Natural killer cell (primary cell): ENCODE measurements around the gene CLEC3B. TPM values are rescaled to one million over a fixed set of nuclear protein-coding genes. Genes with fewer than 3 reads are reported as not detected.

Experiments
- ATAC-seq, 3 donors: fragments of 150-1000 bp in 2 of 3; fragments of 200-7000 bp in 1 of 3; cut with Tn5 transposase; 1 replicate in 1 of 3; 2 replicates in 2 of 3; pipeline ENCODE4 v1.10.0; 2021; ENCODE audit warnings: mild to moderate bottlenecking in 2 of 3, moderate library complexity in 2 of 3
- DNase-seq, 2 donors: peaks; one replicate each; pipeline versions ENCODE4 v3.0.0 to v3.0.0-alpha.2; 2013 to 2021; ENCODE audit warnings: mixed read lengths in 1 of 2
- H3K27ac ChIP-seq: one replicate; pipeline ENCODE4 v1.5.1; 2013; ENCODE audit warnings: mild to moderate bottlenecking, low read length
- H3K27me3 ChIP-seq: one replicate; pipeline ENCODE4 v1.6.1; 2013; ENCODE audit warnings: low read length; ENCODE audit not compliant: control insufficient read depth, insufficient read depth
- H3K36me3 ChIP-seq: one replicate; pipeline ENCODE4 v1.6.1; 2013; ENCODE audit warnings: low read length; ENCODE audit not compliant: control insufficient read depth, insufficient read depth
- H3K4me1 ChIP-seq: one replicate; pipeline ENCODE4 v1.6.1; 2013; ENCODE audit warnings: low read length; ENCODE audit not compliant: control insufficient read depth, insufficient read depth
- H3K4me3 ChIP-seq: one replicate; pipeline ENCODE4 v1.5.1; 2013; ENCODE audit warnings: low read length
- H3K9me3 ChIP-seq: one replicate; pipeline ENCODE4 v1.6.1; 2013; ENCODE audit warnings: low read length; ENCODE audit not compliant: control insufficient read depth, insufficient read depth
- H3K27ac Mint-ChIP-seq, 2 donors: one replicate each; pipeline ENCODE4 v1.8.0; 2022; ENCODE audit warnings: mild to moderate bottlenecking in 2 of 2, mixed read lengths in 2 of 2, moderate library complexity in 1 of 2
- H3K27me3 Mint-ChIP-seq, 2 donors: one replicate each; pipeline ENCODE4 v1.8.0; 2022; ENCODE audit warnings: low read depth in 2 of 2, mixed read lengths in 2 of 2
- H3K36me3 Mint-ChIP-seq: one replicate; pipeline ENCODE4 v1.8.0; 2022; ENCODE audit warnings: mixed read lengths
- H3K4me1 Mint-ChIP-seq, 2 donors: one replicate each; pipeline ENCODE4 v1.8.0; 2022; ENCODE audit warnings: mixed read lengths in 2 of 2
- H3K4me3 Mint-ChIP-seq: one replicate; pipeline ENCODE4 v1.8.0; 2022; ENCODE audit warnings: mild to moderate bottlenecking, moderate library complexity, mixed read lengths
- H3K9me3 Mint-ChIP-seq, 2 donors: one replicate each; pipeline ENCODE4 v1.8.0; 2022; ENCODE audit warnings: mixed read lengths in 2 of 2
- WGBS: methylation state at CpG from one replicate; pipeline ENCODE4 v1.1.7; 2013; ENCODE audit warnings: missing lambda C conversion rate; ENCODE audit not compliant: insufficient coverage; 5-methylcytosine and 5-hydroxymethylcytosine counted together
- intact Hi-C: fragments of 100-400 bp; cut with micrococcal nuclease; formaldehyde crosslinking; loops from one replicate; pipeline ENCODE4 v1.14.2; 2022
- total RNA-seq, 4 donors: library from RNA; stranded (reverse); fragments of 120-200 nt in 1 of 4; gene quantifications; one replicate each; pipeline versions ENCODE4 v1.2.3 to v1.2.4, GENCODE V29; 2013 to 2022
- TF ChIP-seq, protein P1 (sequence below): fragments of 200-600 bp; IDR thresholded peaks from one replicate; pipeline ENCODE4 v1.8.0; 2022; ENCODE audit warnings: antibody characterized with exemption

Gene CLEC3B
- total RNA-seq, 3 donors from 2014 or later (not counting 1 experiment from before 2014, with no cell fraction given), result 0.87 to 1.5 (median 1.1) TPM

DNA sequence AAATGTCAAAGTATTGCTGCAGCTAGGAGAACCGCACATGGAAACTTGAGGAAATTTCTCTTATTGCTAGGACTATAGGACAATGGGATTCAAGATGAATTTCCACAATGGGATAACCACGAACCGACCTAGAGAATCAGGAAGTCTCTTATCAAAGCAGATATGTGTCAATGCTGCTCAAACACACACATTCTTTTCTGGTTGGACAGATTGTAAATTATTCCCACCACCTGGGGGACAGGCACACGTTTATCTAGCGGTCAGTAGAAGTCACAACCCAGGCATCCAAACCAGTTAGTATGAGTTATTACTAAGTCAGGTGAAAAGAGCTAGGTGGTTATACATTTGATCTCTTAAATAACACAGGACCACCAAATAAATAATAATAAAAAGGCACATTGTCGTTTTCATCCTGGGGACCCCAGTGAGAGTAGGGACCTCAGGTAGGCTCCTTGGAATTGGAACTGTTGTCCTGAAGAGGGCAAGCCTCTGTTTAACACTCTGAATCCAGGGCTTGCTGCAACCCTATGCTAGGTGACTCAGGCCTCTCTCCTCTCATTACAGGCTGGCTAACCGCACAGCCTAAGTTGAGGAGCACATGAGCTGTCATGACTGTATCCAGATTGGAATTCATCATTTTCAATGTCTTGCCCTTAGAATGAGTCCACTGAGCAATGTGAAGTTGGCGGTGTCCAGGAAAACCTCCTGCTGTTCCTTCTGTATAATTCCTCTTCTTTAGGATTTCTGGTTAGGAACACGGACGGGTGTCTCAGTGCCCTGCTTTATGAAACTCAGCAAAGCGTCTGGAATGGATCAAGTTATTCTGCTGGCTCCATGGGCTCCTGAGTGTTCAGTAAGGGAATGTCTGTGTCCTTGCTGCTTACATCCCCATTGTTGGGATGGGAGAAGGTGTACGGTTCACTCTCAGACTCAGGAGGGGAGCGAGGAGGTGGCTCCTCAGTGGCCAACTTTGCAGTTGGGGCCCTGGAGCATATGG is 59.0 kb downstream of the CLEC3B start:
- Mint-ChIP-seq H3K36me3 (no peaks in the 10 kb centered on the region), H3K4me1 (no peaks in the 10 kb centered on the region), H3K9me3 (no peaks in the 10 kb centered on the region), H3K27me3 (peaks cover 7 to 15% of the 10 kb centered on the region in 2 donors), H3K27ac (no peak overlapping the region), H3K4me3 (no peak overlapping the region)
- ATAC-seq, result no peak
- no peak for DNase-seq
- no peaks in the 10 kb centered on the region for H3K4me1 ChIP-seq
- H3K9me3 ChIP-seq, result no peaks in the 10 kb centered on the region
- WGBS, result 90% methylated on average over 11 of the region's 13 CpGs
- H3K4me3 ChIP-seq, result no peak overlapping the region
- H3K27ac ChIP-seq, result no peak overlapping the region
- TF ChIP-seq, protein P1, sequence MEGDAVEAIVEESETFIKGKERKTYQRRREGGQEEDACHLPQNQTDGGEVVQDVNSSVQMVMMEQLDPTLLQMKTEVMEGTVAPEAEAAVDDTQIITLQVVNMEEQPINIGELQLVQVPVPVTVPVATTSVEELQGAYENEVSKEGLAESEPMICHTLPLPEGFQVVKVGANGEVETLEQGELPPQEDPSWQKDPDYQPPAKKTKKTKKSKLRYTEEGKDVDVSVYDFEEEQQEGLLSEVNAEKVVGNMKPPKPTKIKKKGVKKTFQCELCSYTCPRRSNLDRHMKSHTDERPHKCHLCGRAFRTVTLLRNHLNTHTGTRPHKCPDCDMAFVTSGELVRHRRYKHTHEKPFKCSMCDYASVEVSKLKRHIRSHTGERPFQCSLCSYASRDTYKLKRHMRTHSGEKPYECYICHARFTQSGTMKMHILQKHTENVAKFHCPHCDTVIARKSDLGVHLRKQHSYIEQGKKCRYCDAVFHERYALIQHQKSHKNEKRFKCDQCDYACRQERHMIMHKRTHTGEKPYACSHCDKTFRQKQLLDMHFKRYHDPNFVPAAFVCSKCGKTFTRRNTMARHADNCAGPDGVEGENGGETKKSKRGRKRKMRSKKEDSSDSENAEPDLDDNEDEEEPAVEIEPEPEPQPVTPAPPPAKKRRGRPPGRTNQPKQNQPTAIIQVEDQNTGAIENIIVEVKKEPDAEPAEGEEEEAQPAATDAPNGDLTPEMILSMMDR, result no peak
- no peaks in the 10 kb centered on the region for H3K36me3 ChIP-seq
- intact Hi-C loops, result no loop called here
- H3K27me3 ChIP-seq, result no peaks in the 10 kb centered on the region

Other genes starting within 250 kb of the CLEC3B start
- 10 to 100 TPM in 2 of 3 donors, 1 to 10 TPM in 1; 9.9 to 15.9 (median 11.3) TPM for gene TMEM42, start 164.4 kb upstream of the CLEC3B start, total RNA-seq
- gene TGM4, start 151.7 kb upstream of the CLEC3B start, total RNA-seq, result not detected
- 10 to 100 TPM; 62.3 to 100.0 (median 78.6) TPM for gene ZDHHC3, start 50.1 kb upstream of the CLEC3B start, total RNA-seq
- 10 to 100 TPM; 32.8 to 46.6 (median 36.0) TPM for gene EXOSC7, start 50.1 kb upstream of the CLEC3B start, total RNA-seq
- under 1 TPM; 0.38 to 0.61 (median 0.48) TPM for gene CDCP1, start 120.1 kb downstream of the CLEC3B start, total RNA-seq
- under 1 TPM in 2 of 3 donors, not detected in 1; 0.40 to 0.47 TPM for gene TMEM158, start 200.0 kb downstream of the CLEC3B start, total RNA-seq